Measurements from ENCODE around the gene C1QTNF5.

Gene C1QTNF5

GRCh38 chr11:119336744-119337469, 3.8 kb downstream of the C1QTNF5 start:
- Histone ChIP-seq H2BK120ac (ENCODE audit: low read depth, low read length) (no peak overlapping the region), H3K4me3 (ENCODE audit: low read length in 2 of 2) (no peak overlapping the region), H2BK12ac (ENCODE audit: low read length) (no peak overlapping the region), H3K4me1 (ENCODE audit: control insufficient read depth in 2 of 2, insufficient read depth in 1 of 2, low read depth in 1 of 2, low read length in 2 of 2) (peaks cover 33 to 49% of the 10 kb centered on the region in 2 donors), H3K9ac (ENCODE audit: low read depth, low read length, poor library complexity) (no peak overlapping the region), H3K14ac (ENCODE audit: low read length) (no peak overlapping the region), H3K4me2 (ENCODE audit: insufficient read depth, low read length, poor library complexity, severe bottlenecking) (no peak overlapping the region), H3K18ac (ENCODE audit: low read length) (no peak overlapping the region), H3K9me3 (replicated peaks in 1 of 2; ENCODE audit: control insufficient read depth in 2 of 2, insufficient read depth in 1 of 2, low read depth in 1 of 2, low read length in 2 of 2) (no peaks in the 10 kb centered on the region), H2AFZ (ENCODE audit: low read length) (no peak overlapping the region), H4K8ac (ENCODE audit: low read depth, low read length) (no peak overlapping the region), H4K91ac (ENCODE audit: low read depth, low read length, poor library complexity) (no peak overlapping the region), H2AK5ac (ENCODE audit: low read depth, low read length) (peak overlapping the region; percentile 5), H3K79me1 (ENCODE audit: low read depth, low read length) (peaks cover 22% of the 10 kb centered on the region), H3K27ac (replicated peaks; ENCODE audit: low read length) (peak overlapping the region; percentile 75), H2BK5ac (ENCODE audit: low read length) (no peak overlapping the region), H3K23ac (ENCODE audit: low read depth, low read length, poor library complexity) (no peak overlapping the region), H2BK15ac (ENCODE audit: low read length) (peak overlapping the region; percentile 34), H3K4ac (ENCODE audit: low read length) (no peak overlapping the region), H3K27me3 (ENCODE audit: control insufficient read depth in 3 of 3, insufficient read depth in 3 of 3, low read depth in 1 of 3, low read length in 3 of 3) (peaks cover 6 to 23% (median 15%) of the 10 kb centered on the region in 3 experiments), H3K36me3 (replicated peaks in 1 of 2; ENCODE audit: control insufficient read depth in 2 of 2, insufficient read depth in 2 of 2, low read length in 2 of 2) (peaks cover 16% of the 10 kb centered on the region in 2 donors)
- whole genome bisulfite sequencing, 2 donors (ENCODE audit: extremely low coverage in 2 of 2, insufficient read length in 2 of 2, insufficient replicate concordance in 1 of 2) = no CpG with 5 or more reads among the region's 9 CpGs
- no peak for DNase-seq (ENCODE audit: low spot score)

GRCh38 chr11:119335655-119336543, 4.8 kb downstream of the C1QTNF5 start:
- H3K4me2 ChIP-seq (ENCODE audit: insufficient read depth, low read length, poor library complexity, severe bottlenecking) = peak overlapping the region; percentile 68
- peak overlapping the region; percentile 86 to 98 for H3K4me3 ChIP-seq (ENCODE audit: low read length in 2 of 2)
- no peak overlapping the region for H3K27ac ChIP-seq (replicated peaks; ENCODE audit: low read length)
- H3K27me3 ChIP-seq (ENCODE audit: control insufficient read depth in 3 of 3, insufficient read depth in 3 of 3, low read depth in 1 of 3, low read length in 3 of 3) = peaks cover 5 to 14% (median 6%) of the 10 kb centered on the region in 3 experiments
- H3K18ac ChIP-seq (ENCODE audit: low read length) = no peak overlapping the region
- peak overlapping the region; percentile 85 for H3K9ac ChIP-seq (ENCODE audit: low read depth, low read length, poor library complexity)
- peak overlapping the region; percentile 58 for H3K23ac ChIP-seq (ENCODE audit: low read depth, low read length, poor library complexity)
- peak overlapping the region; percentile 88 for H2BK5ac ChIP-seq (ENCODE audit: low read length)
- no peak overlapping the region for H4K8ac ChIP-seq (ENCODE audit: low read depth, low read length)
- peak overlapping the region; percentile 78 for H2AK5ac ChIP-seq (ENCODE audit: low read depth, low read length)
- H3K9me3 ChIP-seq (replicated peaks in 1 of 2; ENCODE audit: control insufficient read depth in 2 of 2, insufficient read depth in 1 of 2, low read depth in 1 of 2, low read length in 2 of 2) = no peaks in the 10 kb centered on the region
- no peak overlapping the region for H3K4ac ChIP-seq (ENCODE audit: low read length)
- peaks cover 22% of the 10 kb centered on the region for H3K79me1 ChIP-seq (ENCODE audit: low read depth, low read length)
- no peak overlapping the region for H4K91ac ChIP-seq (ENCODE audit: low read depth, low read length, poor library complexity)
- no CpG with 5 or more reads among the region's 30 CpGs for WGBS, 2 donors (ENCODE audit: extremely low coverage in 2 of 2, insufficient read length in 2 of 2, insufficient replicate concordance in 1 of 2)
- H3K14ac ChIP-seq (ENCODE audit: low read length) = no peak overlapping the region
- no peak overlapping the region for H2BK120ac ChIP-seq (ENCODE audit: low read depth, low read length)
- H2BK15ac ChIP-seq (ENCODE audit: low read length) = peak overlapping the region; percentile 33
- peaks cover 16% of the 10 kb centered on the region in 2 donors for H3K36me3 ChIP-seq (replicated peaks in 1 of 2; ENCODE audit: control insufficient read depth in 2 of 2, insufficient read depth in 2 of 2, low read length in 2 of 2)
- H3K4me1 ChIP-seq (ENCODE audit: control insufficient read depth in 2 of 2, insufficient read depth in 1 of 2, low read depth in 1 of 2, low read length in 2 of 2) = peaks cover 27 to 45% of the 10 kb centered on the region in 2 donors
- no peak overlapping the region for H2AFZ ChIP-seq (ENCODE audit: low read length)
- no peak for DNase-seq (ENCODE audit: low spot score)
- H2BK12ac ChIP-seq (ENCODE audit: low read length) = no peak overlapping the region

DNA sequence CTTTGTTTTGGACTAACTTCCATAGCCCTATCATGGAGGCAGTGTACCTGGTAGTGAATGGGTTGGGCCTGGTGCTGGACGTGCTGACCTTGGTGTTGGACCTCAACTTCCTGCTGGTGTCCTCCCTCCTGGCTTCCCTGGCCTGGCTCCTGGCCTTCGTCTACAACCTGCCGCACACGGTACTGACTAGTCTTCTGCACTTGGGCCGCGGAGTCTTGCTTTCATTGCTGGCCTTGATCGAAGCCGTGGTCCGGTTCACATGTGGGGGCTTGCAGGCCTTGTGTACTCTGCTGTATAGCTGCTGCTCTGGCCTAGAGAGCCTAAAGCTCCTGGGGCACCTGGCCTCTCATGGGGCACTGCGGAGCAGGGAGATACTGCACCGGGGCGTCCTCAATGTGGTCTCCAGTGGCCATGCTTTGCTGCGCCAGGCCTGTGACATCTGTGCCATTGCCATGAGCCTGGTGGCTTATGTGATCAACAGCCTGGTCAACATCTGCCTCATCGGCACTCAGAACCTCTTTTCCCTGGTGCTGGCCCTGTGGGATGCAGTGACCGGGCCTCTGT, 5.5 kb downstream of the C1QTNF5 start:
- no peaks in the 10 kb centered on the region for H3K9me3 ChIP-seq (replicated peaks in 1 of 2; ENCODE audit: control insufficient read depth in 2 of 2, insufficient read depth in 1 of 2, low read depth in 1 of 2, low read length in 2 of 2)
- H2BK12ac ChIP-seq (ENCODE audit: low read length) = peak overlapping the region; percentile 44
- H3K4me2 ChIP-seq (ENCODE audit: insufficient read depth, low read length, poor library complexity, severe bottlenecking) = peak overlapping the region; percentile 68
- no peak overlapping the region for H3K27ac ChIP-seq (replicated peaks; ENCODE audit: low read length)
- peaks cover 3 to 8% (median 4%) of the 10 kb centered on the region in 3 experiments for H3K27me3 ChIP-seq (ENCODE audit: control insufficient read depth in 3 of 3, insufficient read depth in 3 of 3, low read depth in 1 of 3, low read length in 3 of 3)
- peaks cover 16% of the 10 kb centered on the region in 2 donors for H3K36me3 ChIP-seq (replicated peaks in 1 of 2; ENCODE audit: control insufficient read depth in 2 of 2, insufficient read depth in 2 of 2, low read length in 2 of 2)
- H2BK5ac ChIP-seq (ENCODE audit: low read length) = peak overlapping the region; percentile 88
- peak overlapping the region; percentile 78 for H2AK5ac ChIP-seq (ENCODE audit: low read depth, low read length)
- H3K4me3 ChIP-seq (ENCODE audit: low read length in 2 of 2) = peak overlapping the region; percentile 86 to 98
- H3K23ac ChIP-seq (ENCODE audit: low read depth, low read length, poor library complexity) = peak overlapping the region; percentile 70
- peaks cover 22% of the 10 kb centered on the region for H3K79me1 ChIP-seq (ENCODE audit: low read depth, low read length)
- H3K9ac ChIP-seq (ENCODE audit: low read depth, low read length, poor library complexity) = peak overlapping the region; percentile 85
- no CpG with 5 or more reads among the region's 15 CpGs for WGBS, 2 donors (ENCODE audit: extremely low coverage in 2 of 2, insufficient read length in 2 of 2, insufficient replicate concordance in 1 of 2)
- peak overlapping the region; percentile 84 for H2AFZ ChIP-seq (ENCODE audit: low read length)
- H4K91ac ChIP-seq (ENCODE audit: low read depth, low read length, poor library complexity) = no peak overlapping the region
- H2BK15ac ChIP-seq (ENCODE audit: low read length) = peak overlapping the region; percentile 40
- no peak overlapping the region for H2BK120ac ChIP-seq (ENCODE audit: low read depth, low read length)
- peaks cover 25 to 44% of the 10 kb centered on the region in 2 donors for H3K4me1 ChIP-seq (ENCODE audit: control insufficient read depth in 2 of 2, insufficient read depth in 1 of 2, low read depth in 1 of 2, low read length in 2 of 2)
- no peak for DNase-seq (ENCODE audit: low spot score)
- no peak overlapping the region for H4K8ac ChIP-seq (ENCODE audit: low read depth, low read length)
- H3K4ac ChIP-seq (ENCODE audit: low read length) = peak overlapping the region; percentile 80
- no peak overlapping the region for H3K18ac ChIP-seq (ENCODE audit: low read length)
- no peak overlapping the region for H3K14ac ChIP-seq (ENCODE audit: low read length)
